SH-SY5Y (cell line): ENCODE results near the gene MREG.

ENCODE experiments used
- GATA2 ChIP-seq: IDR thresholded peaks from 2 replicates; pipeline ENCODE4 v1.6.1; 2011; ENCODE audit warnings: mild to moderate bottlenecking, low read depth, low read length
- GATA3 ChIP-seq: IDR thresholded peaks from 2 replicates; pipeline ENCODE4 v1.6.1; 2011; ENCODE audit warnings: low read depth, mild to moderate bottlenecking, low read length, moderate library complexity

DNA sequence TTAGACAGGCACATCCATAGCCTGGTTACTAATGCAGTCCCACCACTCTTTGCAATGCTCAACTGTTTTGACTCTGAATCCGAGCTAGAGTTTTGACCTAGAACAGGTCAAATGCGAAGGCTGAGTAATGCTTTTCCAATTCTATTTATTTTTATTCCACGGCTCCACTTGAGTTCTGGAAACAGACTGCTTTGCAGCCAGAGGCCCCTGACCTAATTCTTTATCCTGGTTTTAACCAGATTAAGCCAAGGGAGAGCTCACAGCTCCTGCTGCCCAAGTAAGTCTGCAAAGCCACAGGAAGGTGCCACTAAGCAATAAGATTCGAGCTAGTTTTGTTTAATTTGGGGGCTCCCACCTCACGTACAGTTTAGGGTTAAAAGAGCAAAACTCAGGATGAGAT, 51.4 kb downstream of the MREG start:
- no peak for TF ChIP-seq GATA2
- TF ChIP-seq GATA3, result no peak
